A549 (cell line): ENCODE measurements around the gene LRFN4.

Source experiments
- RAD21 ChIP-seq, 2 experiments: fragments of >200 bp in 1 of 2; sonication (Bioruptor Twin) in 1 of 2; formaldehyde crosslinking in 1 of 2; IDR thresholded peaks in 1 of 2; conservative IDR thresholded peaks in 1 of 2; 2 replicates in 1 of 2; 3 replicates in 1 of 2; pipeline ENCODE4 v1.6.1; 2012 to 2018; ENCODE audit warnings: inconsistent platforms in 1 of 2
- RNF2 ChIP-seq: fragments of 200-600 bp; sonication (generic); IDR thresholded peaks from 2 replicates; pipeline ENCODE4 v1.6.1; 2016; ENCODE audit warnings: low read depth, mild to moderate bottlenecking, antibody characterized with exemption, moderate library complexity, borderline replicate concordance
- SMC3 ChIP-seq: fragments of >200 bp; sonication (Bioruptor Twin); formaldehyde crosslinking; IDR thresholded peaks from 3 replicates; pipeline ENCODE4 v1.6.1; 2018; ENCODE audit warnings: inconsistent platforms
- TF ChIP-seq, protein P1 (sequence below): IDR thresholded peaks from 2 replicates; pipeline ENCODE4 v1.6.1; 2012
- TF ChIP-seq, protein P2 (sequence below): fragments of >200 bp; sonication (Bioruptor Twin); formaldehyde crosslinking; IDR thresholded peaks from 3 replicates; pipeline ENCODE4 v1.5.1; 2016

DNA sequence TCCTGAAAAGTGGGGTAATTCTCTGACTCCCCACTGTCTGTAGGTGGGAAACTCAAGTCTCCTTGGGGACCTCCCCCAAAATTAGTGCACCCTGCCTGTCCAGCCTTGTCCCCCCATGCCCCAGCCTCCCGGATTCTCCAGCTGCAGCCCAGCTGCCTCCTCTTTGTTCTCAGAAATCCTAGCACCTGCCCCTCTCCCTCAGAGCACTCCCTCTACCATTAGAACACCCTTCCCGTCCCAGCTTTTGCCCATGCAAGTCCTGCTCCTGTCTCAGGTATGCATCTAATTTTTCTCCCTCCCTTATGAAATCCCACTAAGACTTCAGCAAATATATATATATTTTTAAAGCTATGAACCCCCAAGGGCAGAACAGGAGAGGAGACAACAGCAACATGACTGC is 37.3 kb downstream of the LRFN4 start:
- TF ChIP-seq, protein P1, sequence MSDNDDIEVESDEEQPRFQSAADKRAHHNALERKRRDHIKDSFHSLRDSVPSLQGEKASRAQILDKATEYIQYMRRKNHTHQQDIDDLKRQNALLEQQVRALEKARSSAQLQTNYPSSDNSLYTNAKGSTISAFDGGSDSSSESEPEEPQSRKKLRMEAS = no peak
- TF ChIP-seq, protein P2, sequence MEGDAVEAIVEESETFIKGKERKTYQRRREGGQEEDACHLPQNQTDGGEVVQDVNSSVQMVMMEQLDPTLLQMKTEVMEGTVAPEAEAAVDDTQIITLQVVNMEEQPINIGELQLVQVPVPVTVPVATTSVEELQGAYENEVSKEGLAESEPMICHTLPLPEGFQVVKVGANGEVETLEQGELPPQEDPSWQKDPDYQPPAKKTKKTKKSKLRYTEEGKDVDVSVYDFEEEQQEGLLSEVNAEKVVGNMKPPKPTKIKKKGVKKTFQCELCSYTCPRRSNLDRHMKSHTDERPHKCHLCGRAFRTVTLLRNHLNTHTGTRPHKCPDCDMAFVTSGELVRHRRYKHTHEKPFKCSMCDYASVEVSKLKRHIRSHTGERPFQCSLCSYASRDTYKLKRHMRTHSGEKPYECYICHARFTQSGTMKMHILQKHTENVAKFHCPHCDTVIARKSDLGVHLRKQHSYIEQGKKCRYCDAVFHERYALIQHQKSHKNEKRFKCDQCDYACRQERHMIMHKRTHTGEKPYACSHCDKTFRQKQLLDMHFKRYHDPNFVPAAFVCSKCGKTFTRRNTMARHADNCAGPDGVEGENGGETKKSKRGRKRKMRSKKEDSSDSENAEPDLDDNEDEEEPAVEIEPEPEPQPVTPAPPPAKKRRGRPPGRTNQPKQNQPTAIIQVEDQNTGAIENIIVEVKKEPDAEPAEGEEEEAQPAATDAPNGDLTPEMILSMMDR = no peak
- TF ChIP-seq RNF2 (no peak), SMC3 (no peak), RAD21 (conservative IDR thresholded peaks at IDR 0.05 in 1 of 2, IDR thresholded peaks at IDR 0.05 in 1 of 2) (no peak)
